ENCODE measurements around the gene FAM124B. TPM values are rescaled to one million over a fixed set of nuclear protein-coding genes. Genes with fewer than 3 reads are reported as not detected.
"Not testable (repeated sequence)": the region's sequence is repeated elsewhere in the genome, so short reads cannot be mapped to it uniquely, and the experiment has no call there.

Gene FAM124B
- total RNA-seq, 2 donors from 2014 or later, result 1.3 to 1.5 TPM

- Histone ChIP-seq H3K4me3 (no peak overlapping the region), H3K36me3 (no peaks in the 10 kb centered on the region), H3K27me3 (no peaks in the 10 kb centered on the region), H3K27ac (no peak overlapping the region), H3K4me1 (no peaks in the 10 kb centered on the region), H3K9me3 (no peaks in the 10 kb centered on the region)
- TF ChIP-seq CTCF (IDR thresholded peaks at IDR 0.05), result no peak
- DNase-seq (ENCODE audit: low spot score), result no peak
These were observed 15.0 kb downstream of the FAM124B start for GRCh38 chr2:224386876-224387275.

GRCh38 chr2:224382973-224383555 lies 18.8 kb downstream of the FAM124B start:
- Histone ChIP-seq H3K4me1 (no peaks in the 10 kb centered on the region), H3K27me3 (no peaks in the 10 kb centered on the region), H3K36me3 (no peaks in the 10 kb centered on the region), H3K4me3 (no peak overlapping the region), H3K27ac (no peak overlapping the region), H3K9me3 (no peaks in the 10 kb centered on the region)
- no peak for TF ChIP-seq CTCF (IDR thresholded peaks at IDR 0.05)
- DNase-seq (ENCODE audit: low spot score), result no peak

GRCh38 chr2:224382280-224382647 lies 19.6 kb downstream of the FAM124B start:
- not testable (repeated sequence) for H3K27me3 ChIP-seq; DNase-seq (ENCODE audit: low spot score); H3K4me3 ChIP-seq; H3K9me3 ChIP-seq; H3K36me3 ChIP-seq; H3K4me1 ChIP-seq; H3K27ac ChIP-seq

- H3K36me3 ChIP-seq, result no peaks in the 10 kb centered on the region
- H3K27me3 ChIP-seq, result no peaks in the 10 kb centered on the region
- H3K4me1 ChIP-seq, result no peaks in the 10 kb centered on the region
- H3K27ac ChIP-seq, result no peak overlapping the region
- H3K9me3 ChIP-seq, result no peaks in the 10 kb centered on the region
- H3K4me3 ChIP-seq, result no peak overlapping the region
- no peak for TF ChIP-seq CTCF (IDR thresholded peaks at IDR 0.05)
- DNase-seq (ENCODE audit: low spot score), result no peak
These were observed 20.2 kb downstream of the FAM124B start for GRCh38 chr2:224381521-224382279.

GRCh38 chr2:224379986-224380385 lies 21.9 kb downstream of the FAM124B start:
- H3K27ac ChIP-seq, result no peak overlapping the region
- H3K4me3 ChIP-seq, result no peak overlapping the region
- no peaks in the 10 kb centered on the region for H3K9me3 ChIP-seq
- H3K36me3 ChIP-seq, result no peaks in the 10 kb centered on the region
- H3K4me1 ChIP-seq, result no peaks in the 10 kb centered on the region
- no peaks in the 10 kb centered on the region for H3K27me3 ChIP-seq
- no peak for DNase-seq (ENCODE audit: low spot score)
- no peak for TF ChIP-seq CTCF (IDR thresholded peaks at IDR 0.05)

- no peak overlapping the region for H3K27ac ChIP-seq
- no peaks in the 10 kb centered on the region for H3K27me3 ChIP-seq
- DNase-seq (ENCODE audit: low spot score), result no peak
- no peak for TF ChIP-seq CTCF (IDR thresholded peaks at IDR 0.05)
- H3K9me3 ChIP-seq, result no peaks in the 10 kb centered on the region
- H3K36me3 ChIP-seq, result no peaks in the 10 kb centered on the region
- no peak overlapping the region for H3K4me3 ChIP-seq
- H3K4me1 ChIP-seq, result no peaks in the 10 kb centered on the region
These were observed 22.7 kb downstream of the FAM124B start for GRCh38 chr2:224379172-224379571.
